GM18870 (cell line): ENCODE results near the gene NPM1.

Experiments
- ATAC-seq: cut with Tn5 transposase; IDR thresholded peaks from one replicate; pipeline ENCODE4 v1.9.1; 2021; ENCODE audit warnings: moderate library complexity; ENCODE audit not compliant: unreplicated experiment

Gene NPM1

DNA sequence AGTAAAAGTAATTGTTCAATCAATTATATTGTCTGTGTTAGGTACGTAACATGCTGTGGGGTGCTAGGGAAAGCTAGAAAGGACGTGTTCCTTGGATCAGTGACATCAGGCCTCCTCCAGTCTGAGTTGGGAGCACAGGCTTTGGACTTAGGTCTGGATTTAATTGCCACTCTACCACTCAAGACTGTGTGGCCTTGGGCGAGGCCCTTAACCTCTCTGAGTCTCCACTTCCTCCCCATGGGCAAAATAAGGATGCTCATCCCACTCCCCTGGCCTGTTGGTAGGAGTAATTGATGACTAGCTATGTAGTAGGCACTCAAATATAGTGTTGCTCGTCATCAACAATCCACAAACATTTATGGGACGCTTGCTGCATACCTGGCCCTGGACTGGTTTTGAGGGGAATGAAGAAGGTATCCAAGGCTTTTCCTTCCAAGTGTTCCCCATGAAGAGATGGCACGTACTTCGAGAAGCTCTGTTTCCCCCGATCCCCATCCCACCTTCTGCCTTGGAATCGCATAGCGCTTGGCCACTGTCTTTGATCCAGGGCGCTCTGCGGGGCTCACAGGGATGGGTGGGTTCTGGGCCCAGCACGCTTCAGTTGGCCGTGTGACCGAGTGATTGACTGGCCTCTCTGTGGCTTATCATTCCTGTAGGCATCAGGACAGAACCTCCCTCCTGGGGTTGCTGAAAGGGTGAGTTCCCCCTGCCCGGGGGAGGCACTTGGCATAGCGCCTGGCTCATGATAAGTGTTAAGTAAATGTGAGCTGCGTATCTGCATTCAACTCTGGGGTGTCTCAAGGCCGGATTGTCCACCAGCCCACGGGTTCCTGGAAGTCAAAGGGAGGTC lies 39.9 kb downstream of the NPM1 start:
- no peak for ATAC-seq

DNA sequence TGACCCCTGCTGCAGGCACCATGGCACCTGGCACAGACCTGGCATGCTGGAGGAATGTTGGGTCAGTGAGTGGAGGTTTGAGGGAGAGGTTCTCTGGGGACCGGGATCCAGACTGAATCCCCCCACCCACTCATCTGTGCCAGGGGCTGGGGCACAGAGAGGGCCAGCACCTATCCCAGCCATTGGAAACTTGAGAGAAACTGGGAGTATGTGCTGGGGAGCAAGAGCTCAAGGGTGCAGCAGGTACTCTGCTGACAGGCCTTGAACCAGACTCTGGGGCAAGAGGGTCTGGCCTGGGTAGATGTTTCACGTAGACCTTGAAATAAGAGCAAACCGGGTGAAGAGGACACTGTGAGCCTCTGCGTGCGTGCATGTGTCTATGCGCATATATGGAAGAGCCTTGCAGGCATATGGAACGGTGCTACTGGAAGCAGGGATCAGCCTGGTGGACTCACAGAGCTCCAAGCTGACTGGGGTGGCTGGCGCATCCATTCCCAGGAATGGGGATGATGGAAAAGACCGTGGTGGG lies 40.6 kb downstream of the NPM1 start:
- no peak for ATAC-seq

DNA sequence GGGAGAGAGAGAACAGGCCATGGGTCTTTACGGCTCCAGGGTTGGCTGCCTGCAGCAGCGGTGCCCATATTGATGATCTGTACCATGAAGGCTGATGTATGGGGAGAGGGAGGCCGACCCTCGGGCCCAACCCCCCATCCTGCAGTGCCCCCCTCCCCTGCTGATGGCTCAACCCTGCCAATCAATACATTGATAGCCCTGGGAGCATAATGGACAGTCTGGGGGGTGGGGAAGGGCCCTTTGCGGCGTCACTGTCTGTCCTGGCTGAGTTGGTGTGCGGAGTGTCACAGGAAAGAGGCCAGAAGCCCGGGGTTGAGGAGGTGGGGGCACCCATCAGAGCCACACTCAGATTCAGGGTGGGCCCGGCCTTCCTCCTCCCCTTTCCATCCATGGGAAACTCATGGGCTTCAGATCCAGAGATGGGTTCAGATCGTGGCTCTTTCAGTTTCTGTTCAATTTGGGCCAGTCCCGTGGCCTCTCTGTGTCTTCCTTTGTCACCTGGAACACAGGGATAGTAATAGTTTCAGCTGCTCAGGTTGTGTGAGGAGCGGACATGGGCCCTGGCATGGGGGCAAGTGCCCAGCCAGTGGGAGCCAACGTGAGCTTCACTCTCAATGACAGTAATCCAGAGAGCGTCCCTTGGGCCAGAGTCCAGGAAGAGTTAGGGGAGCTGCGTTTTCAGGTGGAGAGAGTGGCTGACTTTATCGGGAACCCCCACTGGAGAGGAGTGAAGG lies 41.3 kb downstream of the NPM1 start:
- no peak for ATAC-seq

DNA sequence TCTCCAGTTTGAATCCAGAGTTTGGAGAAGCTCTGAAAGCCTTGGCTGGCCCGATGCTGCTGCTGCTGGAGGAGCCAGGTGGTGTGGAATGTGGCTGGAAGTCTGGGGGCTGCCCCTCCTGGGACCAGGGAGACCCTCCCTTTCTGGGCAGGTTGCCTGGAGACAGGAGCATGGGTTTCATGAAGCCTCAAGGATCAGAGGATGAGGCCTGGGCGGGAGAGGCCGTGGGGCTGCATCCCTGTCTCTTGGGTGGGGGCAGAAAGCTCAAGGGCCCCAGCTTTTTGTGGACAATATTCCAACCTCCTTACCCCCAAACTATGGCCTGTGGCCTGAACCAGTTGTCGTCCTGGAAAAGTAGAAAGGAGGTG lies 41.9 kb downstream of the NPM1 start:
- ATAC-seq: no peak

DNA sequence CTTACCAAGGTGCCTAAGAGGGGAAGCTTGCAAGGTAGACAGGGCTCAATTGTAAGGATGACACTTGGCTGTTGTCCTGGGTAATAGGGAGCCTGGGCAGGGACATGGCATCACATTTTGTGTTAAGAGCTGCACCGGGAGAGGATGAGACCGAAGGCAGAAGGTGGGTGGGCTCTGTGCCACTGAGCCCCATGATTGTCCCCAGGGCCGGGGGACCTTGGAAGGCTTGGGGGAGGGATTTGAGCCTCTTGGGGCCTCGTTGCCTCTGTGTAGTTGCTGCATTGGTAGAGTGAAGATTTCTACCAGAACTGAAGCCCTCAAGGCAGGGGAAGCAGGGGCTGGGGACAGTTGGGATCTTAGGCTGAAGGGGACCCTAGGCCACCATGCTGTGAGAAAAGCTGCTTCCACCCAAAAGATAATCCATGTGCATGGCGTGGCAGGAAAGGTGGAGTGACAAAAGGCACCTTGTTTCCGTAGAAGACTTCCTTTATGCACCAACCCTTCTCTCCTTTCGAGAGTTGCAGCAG lies 43.7 kb downstream of the NPM1 start:
- no peak for ATAC-seq

DNA sequence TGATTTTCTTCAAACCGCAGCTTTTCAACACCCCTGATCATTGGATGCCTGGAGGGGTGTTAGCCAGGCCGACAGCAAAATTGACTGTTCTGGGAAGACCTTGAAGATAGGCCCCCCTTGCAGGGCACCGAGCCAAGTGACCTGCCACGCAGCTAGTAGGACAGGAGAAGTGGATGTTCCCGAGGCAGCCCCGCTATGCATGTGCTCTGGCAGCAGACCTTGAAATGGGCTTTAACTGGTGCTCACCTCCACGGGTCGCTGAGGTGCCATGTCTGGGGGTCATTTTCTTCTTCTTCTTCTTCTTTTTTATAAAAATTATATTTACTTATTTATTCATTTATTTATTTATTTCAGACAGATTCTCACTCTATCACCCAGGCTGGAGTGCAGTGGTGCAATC lies 44.4 kb downstream of the NPM1 start:
- no peak for ATAC-seq

DNA sequence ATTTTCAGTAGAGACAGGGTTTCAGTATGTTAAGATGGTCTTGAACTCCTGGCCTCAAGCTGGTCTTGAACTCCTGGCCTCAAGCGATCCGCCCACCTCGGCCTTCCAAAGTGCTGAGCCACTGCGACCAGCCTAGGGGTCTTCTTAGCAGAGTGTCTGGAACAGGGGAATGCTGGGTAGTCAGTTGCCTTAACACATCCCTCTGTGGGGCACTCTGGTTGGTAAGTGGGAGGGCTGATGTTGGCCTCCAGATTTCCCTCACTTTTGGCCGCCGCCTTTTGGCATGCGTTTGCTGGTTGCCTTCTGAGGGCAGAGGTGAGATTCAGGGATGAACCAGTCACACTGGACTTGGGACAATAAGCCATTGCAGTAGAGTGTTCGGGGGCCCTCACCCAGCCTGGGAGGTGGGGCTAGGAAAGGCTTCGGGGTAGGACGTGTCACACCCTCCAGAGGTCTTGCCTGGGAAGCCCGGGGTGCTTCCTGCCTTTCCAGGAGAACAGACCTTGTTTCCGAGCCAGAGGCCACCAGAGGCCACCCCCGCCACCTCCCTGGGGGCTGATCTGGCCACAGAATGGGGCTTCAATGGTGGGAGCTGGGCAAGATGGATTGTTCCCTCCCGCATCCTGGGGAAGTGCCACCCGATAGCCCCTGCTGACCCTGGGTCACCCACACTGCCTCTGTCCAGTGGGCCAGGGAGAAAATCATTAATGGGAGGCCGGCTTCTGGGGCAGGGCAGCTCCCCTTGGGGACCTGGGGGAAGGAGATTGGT lies 45.1 kb downstream of the NPM1 start:
- no peak for ATAC-seq

DNA sequence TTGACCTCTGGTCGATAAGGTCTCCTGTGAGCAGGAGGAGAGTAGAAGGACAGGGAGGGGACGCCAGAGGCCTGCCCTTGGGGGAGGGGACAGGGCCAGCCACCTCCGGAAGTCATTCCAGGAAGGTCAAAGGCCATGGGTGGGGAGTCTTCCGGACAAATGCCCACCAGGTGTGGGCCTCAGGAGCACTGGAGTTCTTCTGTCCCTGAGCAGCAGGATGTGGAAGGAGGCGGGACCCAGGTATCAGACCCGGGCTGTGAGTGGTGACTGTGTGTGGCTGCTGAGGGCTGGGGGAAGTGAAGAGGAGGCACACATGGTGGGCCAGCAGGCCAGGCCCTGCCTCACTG lies 45.7 kb downstream of the NPM1 start:
- ATAC-seq: no peak

DNA sequence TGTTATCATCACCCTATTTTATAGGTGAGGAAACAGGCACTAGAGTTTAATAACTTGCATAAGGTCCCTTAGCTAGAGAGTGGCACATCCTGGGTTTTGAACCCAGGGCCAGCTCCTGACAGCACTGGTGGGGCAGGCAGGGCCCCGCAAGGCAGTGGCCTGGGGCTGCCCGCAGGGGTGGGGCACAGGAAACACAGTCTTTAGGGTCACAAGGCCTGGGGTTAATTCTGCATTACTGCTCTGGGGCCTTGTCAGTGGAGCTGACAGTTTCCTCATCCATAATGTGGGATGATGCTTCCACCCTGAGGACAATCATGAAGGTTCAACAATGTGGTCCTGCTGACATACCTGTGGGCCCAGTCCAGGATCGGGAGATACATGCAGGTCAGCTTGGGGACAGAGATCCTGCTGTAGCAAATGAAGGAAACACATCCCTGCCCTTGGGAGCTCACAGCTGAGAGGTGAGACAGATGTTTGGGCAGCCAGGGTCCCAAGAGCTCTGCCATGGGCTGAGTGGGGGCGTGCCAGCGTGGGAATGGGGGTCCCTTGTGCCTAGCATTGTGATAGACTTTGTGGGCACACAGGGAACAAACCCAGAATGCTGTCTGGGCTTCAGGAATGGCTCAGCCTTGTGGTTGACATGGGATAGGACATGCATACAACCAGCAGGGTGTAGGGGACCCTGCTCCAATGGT lies 46.5 kb downstream of the NPM1 start:
- ATAC-seq: no peak

DNA sequence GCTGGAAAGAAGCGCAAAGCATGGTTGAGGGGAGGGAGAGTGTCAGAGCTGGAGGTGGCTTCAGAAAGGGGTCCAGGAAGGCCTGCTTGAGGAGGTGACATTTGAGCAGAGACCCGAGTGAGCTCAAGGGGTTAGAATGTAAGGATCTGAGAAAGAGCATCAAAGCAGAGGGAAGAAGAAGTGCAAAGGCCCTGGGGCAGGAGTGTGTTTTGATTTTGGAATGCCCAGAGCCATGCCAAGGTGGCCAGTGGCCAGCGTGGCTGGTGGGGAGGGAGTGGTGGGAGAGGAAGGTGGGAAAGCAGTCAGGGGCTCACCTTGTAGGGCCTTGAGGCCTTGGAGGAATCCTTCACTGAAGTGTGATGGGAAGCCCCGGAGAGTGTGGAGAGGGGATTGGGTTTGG lies 47.2 kb downstream of the NPM1 start:
- ATAC-seq: no peak

DNA sequence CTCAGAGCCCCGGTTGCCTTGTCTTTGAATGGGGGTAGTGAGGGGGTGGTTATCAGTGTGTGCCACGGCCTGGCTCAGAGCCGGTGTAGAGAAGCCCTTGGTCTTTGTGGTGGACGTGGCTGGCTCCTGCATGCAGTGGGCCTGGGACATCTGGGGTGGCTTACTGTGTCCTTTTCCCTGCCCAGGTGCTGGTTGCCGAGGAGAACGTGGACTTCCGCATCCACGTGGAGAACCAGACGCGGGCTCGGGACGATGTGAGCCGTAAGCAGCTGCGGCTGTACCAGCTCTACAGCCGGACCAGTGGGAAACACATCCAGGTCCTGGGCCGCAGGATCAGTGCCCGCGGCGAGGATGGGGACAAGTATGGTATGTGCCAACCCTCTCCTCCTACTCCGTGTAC lies 48.3 kb downstream of the NPM1 start:
- ATAC-seq: no peak

DNA sequence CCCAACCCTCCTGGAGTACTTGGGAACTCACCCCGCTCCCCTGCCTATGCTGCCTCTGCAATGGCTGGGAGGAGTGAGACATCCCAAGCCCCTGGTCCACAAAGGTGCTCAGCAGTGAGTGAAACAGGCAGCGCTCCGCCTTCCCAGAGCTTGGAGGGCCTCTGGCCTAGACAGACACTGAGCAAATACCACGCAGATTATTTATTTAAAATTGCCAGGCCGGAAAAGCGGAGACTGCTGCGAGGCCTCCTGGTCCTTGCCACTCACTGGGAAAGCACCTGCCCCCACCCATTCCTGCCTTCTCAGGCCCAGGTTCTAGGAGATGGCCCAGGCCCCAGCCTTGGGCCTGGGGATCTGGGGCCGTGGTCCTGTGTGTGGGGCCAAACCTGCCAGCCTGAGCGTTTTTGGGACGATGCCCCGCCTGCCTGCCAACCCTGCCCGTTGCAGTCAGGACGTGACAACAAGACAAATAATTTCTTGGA lies 49.2 kb downstream of the NPM1 start:
- ATAC-seq: no peak

DNA sequence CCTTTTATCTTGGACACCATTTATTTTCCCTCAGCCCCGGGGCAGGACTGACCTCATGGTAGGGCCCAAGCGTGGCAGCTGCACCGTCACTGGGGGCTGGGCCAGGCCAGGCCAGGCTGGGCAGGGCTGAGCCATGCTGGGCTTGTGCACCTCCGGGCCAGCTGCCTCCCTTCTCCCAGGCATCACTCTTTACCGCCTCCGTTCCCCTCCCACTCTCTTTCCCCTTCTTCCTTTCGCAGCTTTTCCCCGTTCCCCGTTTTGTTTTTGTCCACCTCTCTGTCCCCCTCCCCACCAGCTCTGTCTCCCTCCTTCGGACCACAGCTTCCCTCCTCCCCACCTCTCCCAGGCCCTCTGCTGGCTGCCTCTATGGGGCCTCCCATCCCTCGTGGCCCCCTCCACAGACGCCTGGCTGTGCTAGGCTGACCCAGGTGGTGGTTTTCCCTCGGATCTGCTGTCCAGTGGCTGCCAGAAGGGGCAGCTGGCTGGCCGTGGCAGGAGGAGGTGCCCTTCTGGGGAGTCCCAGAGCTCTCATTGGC lies 49.7 kb downstream of the NPM1 start:
- no peak for ATAC-seq

DNA sequence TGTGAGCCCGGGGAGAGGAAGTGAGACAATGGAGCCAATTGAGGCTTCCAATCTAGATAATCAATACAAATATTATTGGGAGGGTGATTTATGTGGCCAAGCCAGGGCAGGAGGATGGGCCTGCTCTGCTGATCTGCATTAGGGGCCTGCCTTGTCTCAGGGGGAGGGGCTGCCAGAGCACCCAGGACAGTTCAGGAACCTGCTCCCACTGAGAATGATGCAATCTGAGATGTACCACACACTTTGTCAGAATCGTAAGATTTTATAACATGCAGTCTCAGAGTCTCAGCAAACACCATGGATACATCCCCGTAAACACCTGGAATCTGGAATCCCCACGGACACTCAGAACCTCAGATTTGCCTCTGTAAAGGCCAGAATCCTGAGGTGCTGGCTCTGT lies 51.1 kb downstream of the NPM1 start:
- no peak for ATAC-seq

DNA sequence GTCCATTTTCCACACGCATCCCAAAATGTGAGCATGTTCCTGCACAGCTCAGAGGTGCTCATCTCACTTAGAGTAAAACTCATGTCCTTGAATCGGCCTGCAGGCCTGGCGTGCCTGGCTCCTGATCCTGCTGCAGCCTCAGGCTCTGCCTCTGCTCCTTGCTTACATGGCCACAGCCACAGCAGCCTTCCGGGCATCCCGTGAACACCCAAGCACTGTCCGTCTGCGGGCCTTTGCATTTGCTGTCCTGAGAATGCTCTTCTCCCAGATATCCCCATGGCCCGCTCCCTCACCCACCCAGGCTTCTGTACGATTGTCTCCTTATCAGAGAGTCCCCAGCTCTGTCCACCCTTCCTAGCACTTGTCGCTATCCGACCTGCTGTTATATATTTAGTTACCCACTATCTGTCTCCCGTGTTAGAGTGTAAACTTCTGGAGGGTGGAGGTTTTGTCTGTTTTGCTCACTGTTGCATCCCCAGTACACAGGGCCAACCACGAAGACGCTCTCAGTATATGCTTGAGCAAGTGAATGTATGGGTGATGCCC lies 53.7 kb downstream of the NPM1 start:
- no peak for ATAC-seq

DNA sequence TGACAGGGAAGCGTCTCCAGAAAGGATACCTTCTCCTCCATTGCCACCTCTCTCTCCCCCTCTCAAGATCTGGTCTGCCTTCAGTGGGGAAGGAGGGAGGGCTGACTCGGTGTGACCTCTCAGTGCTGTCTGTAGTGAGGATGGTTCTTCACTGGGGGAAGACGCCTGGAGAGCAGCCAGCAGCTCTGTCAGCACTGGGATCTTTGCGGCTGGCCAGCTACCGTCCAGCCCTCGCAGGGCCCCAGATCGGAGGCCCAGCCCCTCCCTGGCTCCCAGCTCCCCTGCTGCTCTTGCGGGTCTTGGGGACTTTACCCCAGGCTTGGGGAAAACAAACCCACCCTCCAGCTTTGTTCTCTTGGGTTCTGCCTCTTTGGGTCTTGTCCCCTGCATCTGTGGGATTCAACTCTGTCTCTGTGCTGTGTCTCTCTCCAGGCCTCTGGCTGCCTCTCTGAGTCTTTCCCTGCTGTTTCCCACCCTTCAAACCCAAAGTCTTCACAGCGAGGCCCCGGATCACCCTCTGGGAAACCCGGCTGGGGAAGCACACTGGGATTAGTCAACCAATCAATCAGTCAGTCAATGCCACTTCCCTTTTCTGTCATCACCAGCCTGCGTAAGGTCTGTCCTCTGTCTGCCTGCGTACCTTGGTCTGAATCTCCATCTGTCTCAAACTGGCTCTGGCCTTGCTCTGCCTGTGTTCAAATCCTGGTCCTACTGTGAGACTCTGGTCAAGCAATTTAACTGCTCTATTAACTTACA lies 54.8 kb downstream of the NPM1 start:
- no peak for ATAC-seq

DNA sequence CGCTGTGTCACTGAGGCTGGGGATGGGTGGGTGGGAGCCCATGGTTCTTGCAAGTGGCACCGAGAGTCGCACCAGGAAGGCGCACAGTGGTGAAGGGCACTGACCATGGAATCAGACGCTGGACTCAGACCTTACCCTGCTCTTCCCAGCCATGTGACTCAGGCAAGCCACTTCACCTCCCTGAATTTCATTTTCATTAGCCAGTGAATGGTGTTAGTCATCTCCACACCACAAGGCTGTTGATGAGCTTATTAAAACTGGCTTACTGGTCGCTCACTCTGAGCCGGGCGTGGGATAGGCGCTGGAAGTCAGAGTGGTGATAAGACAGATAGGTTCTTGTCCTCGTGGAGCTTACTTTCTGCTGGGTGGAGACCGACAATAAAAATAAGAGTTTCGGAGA lies 56.9 kb downstream of the NPM1 start:
- ATAC-seq: no peak

DNA sequence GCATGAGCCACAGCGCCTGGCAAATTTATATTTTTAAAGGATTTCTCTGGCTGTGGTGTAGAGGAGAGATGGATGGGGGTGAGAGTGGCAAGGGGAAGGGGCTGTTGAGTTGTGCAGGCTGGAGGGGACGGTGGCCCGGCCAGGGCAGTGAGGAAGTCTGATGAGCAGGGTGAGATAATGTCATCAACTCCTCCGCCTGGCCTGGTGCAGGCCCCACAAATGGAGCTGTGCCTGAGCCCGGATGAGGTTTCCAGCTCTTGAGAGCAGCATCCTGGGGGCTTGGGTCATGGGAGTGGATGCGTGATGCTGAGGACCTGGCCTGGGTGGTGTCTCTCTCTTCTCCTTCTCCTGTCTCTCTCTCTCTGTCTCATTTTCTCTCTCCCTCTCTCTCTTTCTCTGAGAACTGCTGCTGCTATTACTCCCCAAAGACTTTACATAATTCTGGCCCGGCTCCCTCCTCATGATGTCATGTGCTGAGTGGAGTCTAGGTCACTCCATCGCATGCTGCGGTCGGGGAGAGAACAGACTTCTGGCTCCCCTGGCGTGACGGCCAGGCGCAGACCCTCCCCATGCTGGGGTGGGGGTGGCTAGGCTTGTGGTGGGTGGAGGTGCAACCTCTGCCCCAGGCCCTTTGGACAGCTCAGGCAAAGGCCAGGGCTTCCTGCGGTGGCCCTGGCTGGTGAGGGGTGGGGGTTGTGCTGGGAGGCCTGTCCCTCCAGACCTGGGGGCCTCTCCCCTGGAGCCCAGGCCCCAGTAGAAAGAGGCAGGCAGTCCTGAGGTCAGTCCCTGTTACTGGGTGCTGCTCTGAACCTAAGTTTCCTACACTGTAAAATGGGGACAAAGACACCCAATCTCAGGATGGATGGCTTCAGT lies 58.2 kb downstream of the NPM1 start:
- no peak for ATAC-seq
